ENCODE measurements around the gene RPAP2.
"Not testable (repeated sequence)": the region's sequence is repeated elsewhere in the genome, so short reads cannot be mapped to it uniquely, and the experiment has no call there.

RPAP2 gene

GRCh38 chr1:92376345-92376744 lies 77.5 kb downstream of the RPAP2 start:
- no peak for DNase-seq (ENCODE audit: low spot score)

GRCh38 chr1:92377991-92378390 lies 79.1 kb downstream of the RPAP2 start:
- DNase-seq (ENCODE audit: low spot score), result not testable (repeated sequence)

GRCh38 chr1:92380867-92381266 lies 82.0 kb downstream of the RPAP2 start:
- no peak for DNase-seq (ENCODE audit: low spot score)

GRCh38 chr1:92393966-92394365 lies 95.1 kb downstream of the RPAP2 start:
- DNase-seq (ENCODE audit: low spot score), result not testable (repeated sequence)

GRCh38 chr1:92398519-92398918 lies 99.7 kb downstream of the RPAP2 start:
- no peak for DNase-seq (ENCODE audit: low spot score)

GRCh38 chr1:92399076-92399475 lies 100.2 kb downstream of the RPAP2 start:
- DNase-seq (ENCODE audit: low spot score), result no peak

GRCh38 chr1:92404661-92405060 lies 105.8 kb downstream of the RPAP2 start:
- DNase-seq (ENCODE audit: low spot score), result no peak

GRCh38 chr1:92408825-92409224 lies 110.0 kb downstream of the RPAP2 start:
- no peak for DNase-seq (ENCODE audit: low spot score)

GRCh38 chr1:92409946-92410549 lies 111.2 kb downstream of the RPAP2 start:
- DNase-seq (ENCODE audit: low spot score), result no peak

GRCh38 chr1:92410706-92411105 lies 111.8 kb downstream of the RPAP2 start:
- no peak for DNase-seq (ENCODE audit: low spot score)

GRCh38 chr1:92411511-92411910 lies 112.7 kb downstream of the RPAP2 start:
- DNase-seq (ENCODE audit: low spot score), result peak; percentile 30

- DNase-seq (ENCODE audit: low spot score), result no peak
Measured at GRCh38 chr1:92419642-92420041, 120.8 kb downstream of the RPAP2 start.

- DNase-seq (ENCODE audit: low spot score), result no peak
Measured at GRCh38 chr1:92424381-92424780, 125.5 kb downstream of the RPAP2 start.

GRCh38 chr1:92425617-92426016 lies 126.8 kb downstream of the RPAP2 start:
- no peak for DNase-seq (ENCODE audit: low spot score)

GRCh38 chr1:92430030-92430429 lies 131.2 kb downstream of the RPAP2 start:
- DNase-seq (ENCODE audit: low spot score), result no peak

- DNase-seq (ENCODE audit: low spot score), result not testable (repeated sequence)
Measured at GRCh38 chr1:92434572-92434971, 135.7 kb downstream of the RPAP2 start.

- DNase-seq (ENCODE audit: low spot score), result no peak
Measured at GRCh38 chr1:92439291-92439690, 140.4 kb downstream of the RPAP2 start.

- no peak for DNase-seq (ENCODE audit: low spot score)
Measured at GRCh38 chr1:92441316-92441696, 142.4 kb downstream of the RPAP2 start.

GRCh38 chr1:92441697-92442342 lies 143.0 kb downstream of the RPAP2 start:
- peak; percentile 79 for DNase-seq (ENCODE audit: low spot score)

- no peak for DNase-seq (ENCODE audit: low spot score)
Measured at GRCh38 chr1:92442351-92442750, 143.5 kb downstream of the RPAP2 start.

GRCh38 chr1:92443893-92444292 lies 145.0 kb downstream of the RPAP2 start:
- no peak for DNase-seq (ENCODE audit: low spot score)

GRCh38 chr1:92444351-92444750 lies 145.5 kb downstream of the RPAP2 start:
- DNase-seq (ENCODE audit: low spot score), result no peak

GRCh38 chr1:92445865-92446264 lies 147.0 kb downstream of the RPAP2 start:
- no peak for DNase-seq (ENCODE audit: low spot score)

- DNase-seq (ENCODE audit: low spot score), result no peak
Measured at GRCh38 chr1:92446546-92446945, 147.7 kb downstream of the RPAP2 start.
